Right lobe of liver (tissue), 4 donors: ENCODE measurements around the gene SF1.

ENCODE experiments used
- CTCF ChIP-seq, 4 donors: fragments of 200-600 bp in 3 of 4; fragments of 450-650 bp in 1 of 4; IDR thresholded peaks; one replicate each; pipeline versions ENCODE4 v1.5.1 to v1.8.0; 2016 to 2022; ENCODE audit warnings: antibody characterized with exemption in 4 of 4, mild to moderate bottlenecking in 2 of 4
- POLR2A ChIP-seq: fragments of 450-650 bp; IDR thresholded peaks from one replicate; pipeline ENCODE4 v1.6.1; 2017; ENCODE audit warnings: antibody characterized with exemption, mild to moderate bottlenecking
- donor health status: DM: no; HTN: no; CAD: no.
- donor health status: DM: no; HTN: no; CAD: no.
- donor health status: DM: no; HTN: yes; CAD: no.

DNA sequence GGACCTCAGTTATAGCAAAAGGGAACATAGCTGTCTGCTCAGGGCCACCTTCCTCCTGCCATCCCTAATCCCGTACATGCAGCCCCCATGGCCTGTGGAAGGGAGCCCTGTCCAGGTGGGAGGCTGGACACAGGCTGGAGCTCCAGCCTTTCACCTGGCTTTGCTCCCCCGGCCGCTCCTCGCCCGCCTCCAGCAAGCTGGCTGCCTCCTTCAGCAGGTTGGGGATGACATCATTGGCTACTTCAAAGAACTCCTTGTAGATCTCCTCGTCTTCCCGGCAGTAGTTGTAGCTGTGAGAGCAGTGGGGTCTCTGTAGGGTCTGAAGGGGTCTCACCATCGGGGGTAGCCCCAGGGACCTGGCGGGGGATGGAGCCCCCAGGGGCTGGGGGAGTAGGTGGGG, 27.1 kb upstream of the SF1 start:
- TF ChIP-seq CTCF (IDR thresholded peaks at IDR 0.05) = no peak
- no peak for TF ChIP-seq POLR2A
